ENCODE data around the gene WASF2. TPM values are rescaled to one million over a fixed set of nuclear protein-coding genes. Genes with fewer than 3 reads are reported as not detected.

Gene WASF2
- polyA plus RNA-seq, 1 donor from 2014 or later: 2.5 TPM

- H3K27ac ChIP-seq (ENCODE audit: low read length): no peak overlapping the region
- no peak overlapping the region for H3K4me2 ChIP-seq (ENCODE audit: low read length)
- no peaks in the 10 kb centered on the region for H3K36me3 ChIP-seq (ENCODE audit: insufficient read depth, low read length)
- no peaks in the 10 kb centered on the region for H3K9me3 ChIP-seq (ENCODE audit: low read length)
- no peaks in the 10 kb centered on the region for H3K27me3 ChIP-seq (ENCODE audit: insufficient read depth, low read depth, low read length)
- H3F3A ChIP-seq (ENCODE audit: insufficient read depth, low read length, poor library complexity, severe bottlenecking): no peaks in the 10 kb centered on the region
- no peak overlapping the region for H2AFZ ChIP-seq (ENCODE audit: low read depth, low read length)
- H3K9ac ChIP-seq (ENCODE audit: low read length): no peak overlapping the region
- H3K9me2 ChIP-seq (ENCODE audit: insufficient read depth, low read length): no peaks in the 10 kb centered on the region
- H4K20me1 ChIP-seq (ENCODE audit: insufficient read depth): no peaks in the 10 kb centered on the region
- peak; percentile 90 for TF ChIP-seq SMC3 (conservative IDR thresholded peaks at IDR 0.05; ENCODE audit: poor library complexity)
- TF ChIP-seq, protein P1, sequence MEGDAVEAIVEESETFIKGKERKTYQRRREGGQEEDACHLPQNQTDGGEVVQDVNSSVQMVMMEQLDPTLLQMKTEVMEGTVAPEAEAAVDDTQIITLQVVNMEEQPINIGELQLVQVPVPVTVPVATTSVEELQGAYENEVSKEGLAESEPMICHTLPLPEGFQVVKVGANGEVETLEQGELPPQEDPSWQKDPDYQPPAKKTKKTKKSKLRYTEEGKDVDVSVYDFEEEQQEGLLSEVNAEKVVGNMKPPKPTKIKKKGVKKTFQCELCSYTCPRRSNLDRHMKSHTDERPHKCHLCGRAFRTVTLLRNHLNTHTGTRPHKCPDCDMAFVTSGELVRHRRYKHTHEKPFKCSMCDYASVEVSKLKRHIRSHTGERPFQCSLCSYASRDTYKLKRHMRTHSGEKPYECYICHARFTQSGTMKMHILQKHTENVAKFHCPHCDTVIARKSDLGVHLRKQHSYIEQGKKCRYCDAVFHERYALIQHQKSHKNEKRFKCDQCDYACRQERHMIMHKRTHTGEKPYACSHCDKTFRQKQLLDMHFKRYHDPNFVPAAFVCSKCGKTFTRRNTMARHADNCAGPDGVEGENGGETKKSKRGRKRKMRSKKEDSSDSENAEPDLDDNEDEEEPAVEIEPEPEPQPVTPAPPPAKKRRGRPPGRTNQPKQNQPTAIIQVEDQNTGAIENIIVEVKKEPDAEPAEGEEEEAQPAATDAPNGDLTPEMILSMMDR (IDR thresholded peaks at IDR 0.05; ENCODE audit: poor library complexity, severe bottlenecking): peak; percentile 90
- no peak for TF ChIP-seq EZH2 (IDR thresholded peaks at IDR 0.05; ENCODE audit: borderline replicate concordance, insufficient read depth, low read length, poor library complexity, severe bottlenecking)
- TF ChIP-seq, protein P2, sequence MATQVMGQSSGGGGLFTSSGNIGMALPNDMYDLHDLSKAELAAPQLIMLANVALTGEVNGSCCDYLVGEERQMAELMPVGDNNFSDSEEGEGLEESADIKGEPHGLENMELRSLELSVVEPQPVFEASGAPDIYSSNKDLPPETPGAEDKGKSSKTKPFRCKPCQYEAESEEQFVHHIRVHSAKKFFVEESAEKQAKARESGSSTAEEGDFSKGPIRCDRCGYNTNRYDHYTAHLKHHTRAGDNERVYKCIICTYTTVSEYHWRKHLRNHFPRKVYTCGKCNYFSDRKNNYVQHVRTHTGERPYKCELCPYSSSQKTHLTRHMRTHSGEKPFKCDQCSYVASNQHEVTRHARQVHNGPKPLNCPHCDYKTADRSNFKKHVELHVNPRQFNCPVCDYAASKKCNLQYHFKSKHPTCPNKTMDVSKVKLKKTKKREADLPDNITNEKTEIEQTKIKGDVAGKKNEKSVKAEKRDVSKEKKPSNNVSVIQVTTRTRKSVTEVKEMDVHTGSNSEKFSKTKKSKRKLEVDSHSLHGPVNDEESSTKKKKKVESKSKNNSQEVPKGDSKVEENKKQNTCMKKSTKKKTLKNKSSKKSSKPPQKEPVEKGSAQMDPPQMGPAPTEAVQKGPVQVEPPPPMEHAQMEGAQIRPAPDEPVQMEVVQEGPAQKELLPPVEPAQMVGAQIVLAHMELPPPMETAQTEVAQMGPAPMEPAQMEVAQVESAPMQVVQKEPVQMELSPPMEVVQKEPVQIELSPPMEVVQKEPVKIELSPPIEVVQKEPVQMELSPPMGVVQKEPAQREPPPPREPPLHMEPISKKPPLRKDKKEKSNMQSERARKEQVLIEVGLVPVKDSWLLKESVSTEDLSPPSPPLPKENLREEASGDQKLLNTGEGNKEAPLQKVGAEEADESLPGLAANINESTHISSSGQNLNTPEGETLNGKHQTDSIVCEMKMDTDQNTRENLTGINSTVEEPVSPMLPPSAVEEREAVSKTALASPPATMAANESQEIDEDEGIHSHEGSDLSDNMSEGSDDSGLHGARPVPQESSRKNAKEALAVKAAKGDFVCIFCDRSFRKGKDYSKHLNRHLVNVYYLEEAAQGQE (IDR thresholded peaks at IDR 0.05; ENCODE audit: borderline replicate concordance): no peak
- TF ChIP-seq POLR2AphosphoS5 (IDR thresholded peaks at IDR 0.05): no peak
- TF ChIP-seq MXI1 (conservative IDR thresholded peaks at IDR 0.05; ENCODE audit: poor library complexity, severe bottlenecking): no peak
- no peak for TF ChIP-seq EP300 (conservative IDR thresholded peaks at IDR 0.05; ENCODE audit: poor library complexity, severe bottlenecking)
- TF ChIP-seq RAD21 (conservative IDR thresholded peaks at IDR 0.05): peak; percentile 82
- TF ChIP-seq TAF1 (IDR thresholded peaks at IDR 0.05; ENCODE audit: low read depth): no peak
- H3K4me3 ChIP-seq (ENCODE audit: low read length): no peak overlapping the region
- no peaks in the 10 kb centered on the region for H3K79me2 ChIP-seq (replicated peaks; ENCODE audit: insufficient read depth, low read length)
Observed at GRCh38 chr1:27395441-27396195, 94.3 kb downstream of the WASF2 start.

DNA sequence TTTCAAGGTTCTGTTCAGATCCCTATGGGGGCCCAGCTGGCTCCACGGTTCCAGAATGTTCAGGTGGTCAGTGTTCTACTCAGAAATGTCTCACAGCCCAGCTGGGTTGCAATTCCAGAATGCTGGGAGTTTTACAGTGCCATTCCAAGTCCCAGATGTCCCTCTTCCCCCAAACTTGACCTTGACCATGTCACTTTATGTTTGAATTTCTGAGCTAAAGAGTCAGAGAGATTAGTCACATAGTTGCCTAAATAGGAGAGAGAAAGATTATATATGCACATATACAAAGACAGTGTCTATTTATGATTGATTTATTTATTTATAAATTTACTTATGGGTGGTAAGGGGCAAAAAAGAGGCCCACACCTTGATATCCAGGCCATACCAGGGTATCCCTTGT is 95.0 kb downstream of the WASF2 start:
- H3K36me3 ChIP-seq (ENCODE audit: insufficient read depth, low read length): no peaks in the 10 kb centered on the region
- H3K4me3 ChIP-seq (ENCODE audit: low read length): no peak overlapping the region
- H3K9me2 ChIP-seq (ENCODE audit: insufficient read depth, low read length): no peaks in the 10 kb centered on the region
- TF ChIP-seq, protein P2 (IDR thresholded peaks at IDR 0.05; ENCODE audit: borderline replicate concordance): no peak
- no peak for TF ChIP-seq TAF1 (IDR thresholded peaks at IDR 0.05; ENCODE audit: low read depth)
- H3K79me2 ChIP-seq (replicated peaks; ENCODE audit: insufficient read depth, low read length): no peaks in the 10 kb centered on the region
- H4K20me1 ChIP-seq (ENCODE audit: insufficient read depth): no peaks in the 10 kb centered on the region
- no peaks in the 10 kb centered on the region for H3F3A ChIP-seq (ENCODE audit: insufficient read depth, low read length, poor library complexity, severe bottlenecking)
- no peak overlapping the region for H3K4me2 ChIP-seq (ENCODE audit: low read length)
- H2AFZ ChIP-seq (ENCODE audit: low read depth, low read length): no peak overlapping the region
- H3K9me3 ChIP-seq (ENCODE audit: low read length): no peaks in the 10 kb centered on the region
- H3K27me3 ChIP-seq (ENCODE audit: insufficient read depth, low read depth, low read length): no peaks in the 10 kb centered on the region
- H3K27ac ChIP-seq (ENCODE audit: low read length): no peak overlapping the region
- no peak overlapping the region for H3K9ac ChIP-seq (ENCODE audit: low read length)
